GM21529 (cell line): ENCODE results near the gene INPP5A.

ENCODE experiments used
- ATAC-seq: cut with Tn5 transposase; IDR thresholded peaks from one replicate; pipeline ENCODE4 v1.9.1; 2021; ENCODE audit not compliant: unreplicated experiment

Gene INPP5A

GRCh38 chr10:132655735-132656134 lies 118.1 kb downstream of the INPP5A start:
- no peak for ATAC-seq

DNA sequence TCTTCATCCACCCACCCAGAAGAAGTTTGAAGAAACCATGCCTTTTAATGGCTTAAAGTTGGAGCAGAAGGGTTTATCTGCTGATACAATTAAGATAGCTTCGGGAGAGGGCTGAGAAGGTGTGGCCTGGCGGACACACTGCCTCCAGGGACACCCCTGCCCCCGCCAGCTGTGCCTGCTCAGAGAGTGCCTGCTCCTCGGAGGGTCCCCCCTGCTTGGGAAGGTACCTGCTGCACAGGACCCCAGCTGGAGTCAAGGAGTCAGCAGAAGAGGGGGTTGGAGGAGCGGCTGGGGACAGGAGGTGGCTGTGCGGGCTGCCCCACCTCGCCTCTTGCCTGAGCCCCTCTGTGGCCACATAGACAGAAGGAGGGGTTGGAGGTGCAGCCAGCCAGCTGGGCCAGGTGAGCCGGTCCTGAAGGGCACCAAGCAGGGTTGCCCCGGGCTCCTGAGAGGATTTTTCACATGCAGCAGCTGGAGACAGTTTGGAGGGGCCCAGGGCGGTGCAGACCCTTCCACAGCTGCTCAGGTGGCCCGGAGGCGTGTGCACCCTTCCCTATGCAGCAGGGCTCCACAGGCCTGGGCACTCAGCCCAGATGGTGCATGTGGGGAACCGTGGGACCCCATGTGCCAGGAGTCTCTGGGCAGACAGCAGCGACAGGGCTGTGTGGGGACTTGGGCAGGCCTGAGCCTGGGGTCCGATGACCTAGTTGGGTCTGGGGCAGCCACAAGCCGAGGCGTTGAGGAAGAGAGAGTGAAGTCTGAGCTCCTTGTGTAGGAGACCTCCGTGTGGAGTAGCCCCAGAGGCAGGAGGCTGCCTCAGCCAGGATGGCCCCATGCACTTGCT lies 118.9 kb downstream of the INPP5A start:
- ATAC-seq: no peak

DNA sequence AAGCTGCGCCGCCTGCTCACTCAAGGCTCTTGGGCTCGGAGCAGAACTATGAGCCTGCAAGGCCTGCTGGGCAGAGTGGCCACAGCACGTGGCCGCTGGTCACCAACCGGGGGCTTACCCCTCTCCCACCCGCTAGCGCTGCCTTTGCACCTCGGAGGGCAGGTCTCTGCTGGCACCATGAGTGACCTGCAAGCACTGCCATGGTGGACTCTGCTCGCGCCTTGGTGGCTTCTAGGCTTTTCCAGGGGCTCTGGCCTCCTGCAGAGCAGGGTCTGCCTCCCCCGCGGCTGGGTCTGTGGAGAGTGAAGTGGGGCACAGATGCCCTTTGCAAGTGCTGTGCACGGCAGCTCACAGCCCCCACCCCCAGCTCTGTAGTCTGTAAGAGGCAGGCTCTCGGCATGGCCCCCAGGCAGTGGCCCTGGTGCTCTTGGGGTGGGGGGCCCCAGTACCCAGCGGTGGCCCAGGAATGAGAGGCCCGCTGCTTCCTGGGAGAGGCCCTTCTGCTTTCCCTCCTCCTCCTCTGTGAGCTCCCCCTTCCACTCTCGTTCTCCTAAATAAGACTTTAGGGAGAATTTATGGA lies 119.6 kb downstream of the INPP5A start:
- no peak for ATAC-seq

DNA sequence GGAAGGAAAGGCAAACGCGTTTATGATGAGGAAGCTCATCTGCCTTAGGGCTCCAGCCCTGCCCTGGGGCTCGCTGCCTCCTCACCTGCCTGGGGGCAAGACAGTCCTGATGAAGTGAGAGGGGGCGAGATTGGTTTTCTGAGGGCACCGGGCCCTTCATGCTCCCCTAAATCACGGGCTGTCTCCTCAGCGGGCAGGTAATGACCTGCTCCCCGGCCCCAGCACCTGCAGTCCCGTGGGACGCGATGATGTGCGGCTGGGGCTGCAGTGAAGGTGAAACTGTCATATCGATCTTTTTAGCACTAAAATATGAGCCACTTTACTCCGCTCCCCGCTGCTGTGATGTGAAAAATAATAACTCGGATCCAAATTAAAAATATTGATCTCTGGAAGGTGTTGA lies 120.2 kb downstream of the INPP5A start:
- ATAC-seq: no peak

DNA sequence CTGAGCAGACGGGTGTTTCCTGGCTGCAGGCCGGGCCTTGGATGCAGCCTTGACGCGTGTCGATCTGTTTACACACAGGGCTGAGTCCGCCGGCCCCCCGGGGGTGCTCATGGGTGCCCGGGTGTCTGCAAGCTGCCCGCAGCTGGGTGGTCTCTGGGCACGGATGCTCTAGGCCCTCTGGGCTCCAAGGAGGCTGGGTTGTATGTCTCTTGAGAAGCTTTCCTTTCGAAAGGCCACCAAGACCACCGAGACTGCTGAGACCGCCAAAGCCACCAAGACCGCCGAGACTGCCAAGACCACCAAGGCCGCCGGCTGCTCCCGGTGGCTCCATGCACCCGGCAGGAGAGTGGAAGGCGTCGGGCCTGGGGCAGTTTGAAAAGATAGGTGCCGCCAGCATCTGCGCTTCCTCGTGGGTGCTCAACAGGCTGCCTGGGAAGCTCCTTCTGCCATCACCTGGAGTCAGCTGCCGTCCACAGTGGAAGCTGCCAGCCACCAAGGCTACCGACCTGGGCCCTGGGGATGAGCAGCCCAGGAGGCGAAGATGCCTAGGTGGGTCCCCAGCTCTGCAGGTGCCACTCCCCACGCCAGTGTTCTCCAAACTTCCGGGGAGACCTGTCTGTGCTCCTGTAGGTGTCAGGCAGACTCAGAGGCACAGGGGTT lies 121.1 kb downstream of the INPP5A start:
- ATAC-seq: no peak

GRCh38 chr10:132659206-132660091 lies 121.9 kb downstream of the INPP5A start:
- ATAC-seq: no peak

GRCh38 chr10:132660385-132660784 lies 122.8 kb downstream of the INPP5A start:
- ATAC-seq: no peak

- no peak for ATAC-seq
Observed at GRCh38 chr10:132662186-132662920, 124.8 kb downstream of the INPP5A start.

GRCh38 chr10:132663666-132664365 lies 126.2 kb downstream of the INPP5A start:
- no peak for ATAC-seq

DNA sequence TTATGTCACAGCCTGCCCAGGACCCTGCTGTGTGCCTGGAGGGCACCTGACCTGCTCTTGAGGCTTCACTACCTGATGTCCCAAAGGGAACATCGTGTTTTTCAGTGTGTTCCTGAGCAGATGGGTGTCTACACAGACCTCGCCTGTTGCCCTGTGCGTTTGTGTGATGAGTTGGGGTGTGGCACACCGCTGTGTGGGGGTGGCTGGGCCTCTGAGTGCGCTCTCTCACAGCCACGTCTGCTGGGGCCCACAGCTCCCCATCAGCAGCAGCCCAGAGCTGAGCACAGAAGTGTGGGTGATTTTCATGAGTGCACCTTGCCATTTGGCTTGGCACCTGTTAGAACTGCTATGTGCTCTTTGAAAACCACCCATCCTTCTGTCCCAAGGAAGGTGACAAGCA lies 126.8 kb downstream of the INPP5A start:
- ATAC-seq: no peak

DNA sequence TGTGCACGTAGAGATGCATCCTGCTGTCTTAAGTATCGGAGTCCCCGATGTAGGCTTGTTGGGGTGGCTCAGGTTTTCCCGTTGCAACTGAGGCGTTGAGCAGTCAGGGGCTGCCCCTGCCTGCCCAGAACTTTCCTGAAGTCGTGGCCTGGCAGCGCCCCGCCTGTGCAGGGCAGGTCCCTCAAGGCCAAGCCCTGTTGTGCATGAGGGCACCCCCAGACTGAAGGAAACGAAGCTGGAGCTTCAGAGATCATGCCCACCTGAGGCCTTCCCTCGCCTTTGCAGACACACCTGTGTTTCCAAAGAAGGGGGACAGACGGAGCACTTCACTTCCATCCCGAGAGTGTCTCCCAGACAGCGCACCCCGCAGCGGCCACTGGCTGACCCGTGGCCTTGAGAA lies 127.3 kb downstream of the INPP5A start:
- ATAC-seq: no peak

DNA sequence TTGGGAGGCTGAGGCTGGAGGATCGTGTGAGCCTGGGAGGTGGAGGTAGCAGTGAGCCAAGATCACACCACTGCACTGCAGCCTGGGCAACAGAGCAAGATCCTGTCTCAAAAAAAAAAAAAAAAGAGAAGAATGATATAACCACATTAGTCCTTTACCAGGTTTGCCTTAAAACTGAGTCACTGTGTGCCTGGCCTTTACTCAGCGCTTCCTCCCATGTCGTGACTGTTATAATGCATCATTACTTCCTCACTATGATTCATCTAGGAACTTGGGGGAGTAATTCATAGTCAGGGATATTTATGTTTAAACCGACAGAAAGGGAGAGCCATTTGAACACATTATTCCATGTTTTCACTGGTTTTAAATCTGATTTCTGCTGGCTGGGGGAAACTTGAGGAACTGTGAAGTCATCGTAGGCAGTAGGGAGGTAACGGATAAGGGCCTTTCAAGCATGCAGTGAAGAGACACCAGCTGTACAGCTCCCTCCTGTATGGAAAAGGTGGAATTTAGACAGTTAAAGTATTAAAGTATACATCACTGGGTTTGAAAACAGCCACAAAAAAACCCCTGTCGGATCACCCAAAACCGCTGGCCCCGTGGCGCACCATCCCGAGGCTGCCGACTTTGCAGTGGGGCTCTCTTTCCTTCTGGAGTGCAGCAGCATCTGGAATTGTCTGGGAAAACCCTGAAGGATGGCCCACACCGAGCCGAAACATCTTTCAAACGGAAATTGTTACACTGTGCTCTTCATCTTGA lies 128.5 kb downstream of the INPP5A start:
- ATAC-seq: no peak

- no peak for ATAC-seq
Observed at GRCh38 chr10:132666705-132667341, 129.2 kb downstream of the INPP5A start.

DNA sequence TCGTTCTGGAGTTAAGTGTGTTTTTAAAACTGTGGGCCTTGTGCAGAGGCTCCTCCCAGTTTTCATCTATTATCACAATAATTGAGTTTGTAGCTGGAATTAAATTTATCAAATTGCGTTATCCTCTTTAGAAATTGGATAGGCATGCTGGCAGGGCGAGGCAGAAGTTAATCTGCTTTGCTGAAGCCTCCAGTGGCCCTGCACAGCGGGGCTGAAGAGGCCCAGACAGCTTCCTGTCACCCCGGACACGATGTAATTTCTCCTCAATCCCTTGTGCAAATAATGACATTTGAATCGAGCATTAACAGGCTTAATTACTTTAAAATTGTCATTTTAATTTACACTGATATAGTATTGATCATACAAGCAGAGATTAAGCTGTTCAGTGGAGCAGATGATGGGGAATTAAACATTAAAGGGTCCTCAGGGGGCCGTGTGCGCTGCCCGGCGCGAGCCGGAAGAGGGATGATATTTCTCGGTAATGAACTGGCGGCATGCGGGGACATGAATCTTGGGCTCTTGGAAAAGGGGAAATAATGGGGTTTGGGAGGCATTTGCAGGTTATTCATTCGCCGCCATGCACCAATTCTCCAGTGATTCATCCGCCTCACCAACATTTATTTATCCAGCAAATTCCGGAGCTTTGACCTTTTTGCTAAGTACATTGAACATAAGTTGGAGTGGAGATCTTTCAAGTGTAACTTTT lies 129.9 kb downstream of the INPP5A start:
- ATAC-seq: no peak

DNA sequence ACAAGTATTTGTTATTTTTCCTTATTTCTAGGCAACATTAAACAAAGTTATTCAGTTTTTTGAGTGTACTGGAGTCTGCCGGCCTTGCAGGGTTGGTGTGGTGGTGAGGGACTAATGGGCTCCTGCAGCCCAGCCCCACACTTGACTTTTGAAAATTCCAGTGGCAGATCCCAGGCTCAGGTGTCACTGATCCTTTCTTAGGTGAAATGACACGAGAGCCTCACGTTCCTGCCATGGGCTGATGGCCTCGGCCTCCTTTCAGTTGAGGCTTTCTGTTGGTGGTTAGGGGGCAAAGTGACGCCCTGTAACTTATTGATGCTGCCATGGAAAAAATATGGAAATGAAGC lies 130.4 kb downstream of the INPP5A start:
- ATAC-seq: no peak

DNA sequence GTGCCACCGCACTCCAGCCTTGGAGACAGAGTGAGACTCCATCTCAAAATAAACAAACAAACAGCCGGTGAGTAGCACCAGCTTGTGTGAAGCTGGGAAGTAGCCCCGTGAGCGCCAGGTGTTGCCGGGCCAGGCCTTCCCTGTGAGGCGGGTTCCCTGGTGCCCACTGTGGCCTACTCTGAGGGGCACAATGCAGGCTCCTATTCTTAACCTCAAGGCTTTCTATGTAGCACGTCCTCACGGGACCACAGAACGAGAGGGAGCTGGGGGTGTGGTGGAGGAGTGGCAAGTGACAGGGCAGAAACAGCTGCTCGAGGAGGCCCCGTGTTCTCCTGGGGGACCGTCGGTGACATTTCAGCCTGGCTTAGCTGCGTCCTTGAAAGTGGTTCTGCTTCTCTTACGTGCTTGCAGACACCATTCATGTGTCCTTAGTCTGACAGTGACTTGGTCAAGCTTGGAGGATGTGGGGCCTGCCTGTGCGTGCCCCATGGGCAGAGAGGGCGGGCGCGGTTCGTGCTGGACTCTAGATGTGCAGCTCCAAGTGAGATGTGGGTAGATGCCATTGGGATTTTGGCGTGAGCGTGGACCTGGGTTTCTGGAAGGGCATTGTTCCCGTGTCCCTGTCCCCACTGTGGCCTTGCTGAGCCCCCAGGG lies 131.7 kb downstream of the INPP5A start:
- ATAC-seq: no peak

- no peak for ATAC-seq
Observed at GRCh38 chr10:132670546-132671227, 133.1 kb downstream of the INPP5A start.
